Measurements from ENCODE around the gene IPO5.

DNA sequence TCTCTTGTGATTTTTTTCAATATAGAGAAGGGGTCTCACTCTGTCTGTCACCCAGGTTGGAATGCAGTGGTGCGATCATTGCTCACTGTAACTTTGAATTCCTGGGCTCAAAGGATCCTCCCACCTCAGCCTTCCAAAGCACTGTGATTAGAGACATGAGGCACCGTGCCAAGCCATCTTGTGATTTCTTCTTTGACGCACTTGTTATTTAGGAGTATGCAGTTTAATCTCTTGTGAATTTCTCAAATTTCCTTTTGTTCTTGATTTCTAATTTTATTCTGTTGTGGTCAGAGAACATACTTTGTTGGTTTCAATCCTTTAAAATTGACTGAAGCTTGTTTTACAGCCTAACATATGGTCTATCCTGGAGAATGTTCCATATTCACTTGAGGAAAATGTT, 14.5 kb downstream of the IPO5 start:
- TF ChIP-seq CTCF (IDR thresholded peaks at IDR 0.05) (no peak), POLR2A (IDR thresholded peaks at IDR 0.05) (no peak)

Measured in breast epithelium (tissue), 3 donors.